ENCODE results near the gene DGKQ.

GRCh38 chr4:1004071-1004418, 30.7 kb upstream of the DGKQ start:
- no peak for TF ChIP-seq CTCF (IDR thresholded peaks at IDR 0.05)
- no peak for TF ChIP-seq EP300 (IDR thresholded peaks at IDR 0.05; ENCODE audit: borderline replicate concordance in 1 of 2, low read depth in 1 of 2, low read length in 1 of 2)
- TF ChIP-seq POLR2AphosphoS5 (IDR thresholded peaks at IDR 0.05; ENCODE audit: low read depth, low read length), result no peak
- TF ChIP-seq RXRA (IDR thresholded peaks at IDR 0.05; ENCODE audit: borderline replicate concordance, low read depth), result no peak
